ENCODE measurements around the gene AKNA. TPM values are rescaled to one million over a fixed set of nuclear protein-coding genes. Genes with fewer than 3 reads are reported as not detected.
"Not testable (repeated sequence)": the region's sequence is repeated elsewhere in the genome, so short reads cannot be mapped to it uniquely, and the experiment has no call there.

Gene AKNA
- total and polyA plus RNA-seq, 2 of the 8 experiments (the other 6 are each of a cell fraction or from before 2014, with no cell fraction given) = 21.0 to 27.4 TPM

- TF ChIP-seq NANOG (IDR thresholded peaks at IDR 0.05; ENCODE audit: insufficient read depth, low read depth, low read length, poor library complexity, severe bottlenecking) = no peak
- no peak for TF ChIP-seq POU5F1 (IDR thresholded peaks at IDR 0.05; ENCODE audit: low read depth, low read length)
- TF ChIP-seq TEAD4 (IDR thresholded peaks at IDR 0.05; ENCODE audit: low read depth, low read length) = no peak
Measured at GRCh38 chr9:114330636-114331035, 57.1 kb downstream of the AKNA start (continued).

DNA sequence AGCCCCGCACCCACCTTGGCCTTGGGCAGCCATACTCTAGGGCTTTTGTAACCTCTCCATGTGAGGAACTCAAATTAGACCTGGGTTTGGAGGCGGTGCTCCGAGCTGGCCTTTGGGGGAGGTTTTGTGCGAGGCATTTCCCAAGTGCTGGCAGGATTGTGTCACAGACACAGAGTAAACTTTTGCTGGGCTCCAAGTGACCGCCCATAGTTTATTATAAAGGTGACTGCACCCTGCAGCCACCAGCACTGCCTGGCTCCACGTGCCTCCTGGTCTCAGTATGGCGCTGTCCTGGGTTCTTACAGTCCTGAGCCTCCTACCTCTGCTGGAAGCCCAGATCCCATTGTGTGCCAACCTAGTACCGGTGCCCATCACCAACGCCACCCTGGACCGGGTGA lies 58.2 kb downstream of the AKNA start, which contains the start of gene ORM2:
Gene ORM2, plus strand, starts transcription at position 245 of the 398 bp plus-strand sequence. Its CDS starts 36 bp downstream, at position 281.
- H3K9ac ChIP-seq (replicated peaks in 1 of 4; ENCODE audit: extremely low read depth in 1 of 4, low read depth in 3 of 4, low read length in 3 of 4); H3K18ac ChIP-seq (ENCODE audit: extremely low read depth, low read length); H2AFZ ChIP-seq (ENCODE audit: low read length); H3K27ac ChIP-seq (ENCODE audit: low read depth, low read length); H2BK120ac ChIP-seq (replicated peaks; ENCODE audit: low read depth, low read length); H3K4me2 ChIP-seq (ENCODE audit: insufficient read depth in 1 of 2, low read depth in 2 of 2, low read length in 2 of 2); H2BK12ac ChIP-seq (ENCODE audit: low read depth, low read length); H3K4me3 ChIP-seq (ENCODE audit: extremely low read depth in 1 of 4, insufficient read depth in 2 of 4, low read depth in 3 of 4, low read length in 4 of 4); H3K4ac ChIP-seq (replicated peaks; ENCODE audit: insufficient read length, low read depth, low read length); FAIRE-seq; H3K23me2 ChIP-seq (ENCODE audit: low read depth, low read length); H4K8ac ChIP-seq (ENCODE audit: extremely low read depth, insufficient read depth, low read length); H4K20me1 ChIP-seq (replicated peaks in 1 of 2; ENCODE audit: control insufficient read depth in 1 of 2, insufficient read depth in 2 of 2, low read length in 2 of 2); H3K9me3 ChIP-seq (ENCODE audit: insufficient read depth in 2 of 2, low read depth in 1 of 2, low read length in 1 of 2); H3K79me1 ChIP-seq (ENCODE audit: low read depth, low read length); POLR2A ChIA-PET (ENCODE audit: partially characterized antibody); H3K56ac ChIP-seq (replicated peaks; ENCODE audit: insufficient read length, low read depth, low read length); H3K14ac ChIP-seq (ENCODE audit: insufficient read length); H2BK5ac ChIP-seq (ENCODE audit: low read depth, low read length); H3K4me1 ChIP-seq (replicated peaks in 1 of 4; ENCODE audit: control insufficient read depth in 3 of 4, insufficient read depth in 4 of 4, low read length in 3 of 4); H2BK15ac ChIP-seq (ENCODE audit: low read length); H3K36me3 ChIP-seq (ENCODE audit: control insufficient read depth in 2 of 4, insufficient read depth in 4 of 4, low read length in 3 of 4); H4K91ac ChIP-seq (replicated peaks; ENCODE audit: insufficient read length, low read length); H2BK20ac ChIP-seq (ENCODE audit: low read length); H3K27me3 ChIP-seq (replicated peaks in 1 of 4; ENCODE audit: control insufficient read depth in 3 of 4, extremely low read depth in 1 of 4, insufficient read depth in 3 of 4, low read length in 3 of 4); H2AK5ac ChIP-seq (ENCODE audit: low read depth, low read length); H3K23ac ChIP-seq (ENCODE audit: insufficient read length); DNase-seq (ENCODE audit: low read depth in 1 of 2, low spot score in 2 of 2); CTCF ChIA-PET (ENCODE audit: partially characterized antibody); H3K79me2 ChIP-seq (ENCODE audit: control insufficient read depth in 1 of 2, insufficient read depth in 2 of 2, low read length in 2 of 2); H4K5ac ChIP-seq (ENCODE audit: insufficient read length, low read depth, low read length): not testable (repeated sequence)
- WGBS, 2 experiments (ENCODE audit: extremely low coverage in 1 of 2, insufficient coverage in 1 of 2, insufficient read length in 1 of 2, insufficient replicate concordance in 2 of 2, low coverage in 1 of 2, low lambda C conversion rate in 2 of 2, missing lambda C conversion rate in 1 of 2) = no CpG with 5 or more reads among the region's 10 CpGs
